RWPE2 (cell line): ENCODE results near the gene SNX30.

Experiments used
- ATAC-seq: fragments of 200-7000 bp; cut with Tn5 transposase; 3 replicates; pipeline ENCODE4 v1.9.1; 2021; ENCODE audit warnings: low read depth
- DNase-seq: peaks from one replicate; pipeline ENCODE4 v3.0.0-alpha.2; 2020; ENCODE audit warnings: low spot score
- H3K27ac ChIP-seq: fragments of 450-650 bp; 2 replicates; pipeline ENCODE4 v1.5.1; 2017; ENCODE audit warnings: mild to moderate bottlenecking; ENCODE audit not compliant: poor library complexity, severe bottlenecking
- H3K27me3 ChIP-seq: fragments of 250-450 bp; sonication (Bioruptor Pico); 2 replicates; pipeline ENCODE4 v1.5.1; 2021; ENCODE audit warnings: mild to moderate bottlenecking, moderate library complexity; ENCODE audit not compliant: insufficient read depth, poor library complexity, severe bottlenecking
- H3K36me3 ChIP-seq: fragments of 250-450 bp; sonication (Bioruptor Pico); 2 replicates; pipeline ENCODE4 v1.5.1; 2020; ENCODE audit warnings: low read depth, mild to moderate bottlenecking, moderate library complexity
- H3K4me1 ChIP-seq: fragments of 250-450 bp; sonication (Bioruptor Pico); 2 replicates; pipeline ENCODE4 v1.5.1; 2021; ENCODE audit warnings: mild to moderate bottlenecking, moderate library complexity; ENCODE audit not compliant: insufficient read depth, poor library complexity, severe bottlenecking
- H3K4me3 ChIP-seq: fragments of 250-450 bp; sonication (Bioruptor Pico); 2 replicates; pipeline ENCODE4 v1.5.1; 2021; ENCODE audit warnings: mild to moderate bottlenecking, moderate library complexity; ENCODE audit not compliant: severe bottlenecking
- H3K9me3 ChIP-seq: fragments of 250-450 bp; sonication (Bioruptor Pico); 2 replicates; pipeline ENCODE4 v1.5.1; 2021; ENCODE audit warnings: mild to moderate bottlenecking, moderate library complexity; ENCODE audit not compliant: severe bottlenecking
- CTCF ChIP-seq: fragments of 450-650 bp; IDR thresholded peaks from one replicate; pipeline ENCODE4 v1.5.1; 2017; ENCODE audit warnings: mild to moderate bottlenecking, moderate library complexity; ENCODE audit not compliant: poor library complexity, severe bottlenecking

Gene SNX30

GRCh38 chr9:112884101-112884500 is 133.5 kb downstream of the SNX30 start:
- TF ChIP-seq CTCF = no peak
- DNase-seq (no peak), ATAC-seq (peak; percentile 70)
- peak overlapping the region; percentile 8 for H3K27ac ChIP-seq
- no peaks in the 10 kb centered on the region for H3K36me3 ChIP-seq
- no peak overlapping the region for H3K4me3 ChIP-seq
- H3K27me3 ChIP-seq = no peaks in the 10 kb centered on the region
- H3K9me3 ChIP-seq = no peaks in the 10 kb centered on the region
- peaks cover 18% of the 10 kb centered on the region for H3K4me1 ChIP-seq

GRCh38 chr9:112884721-112885120 is 134.2 kb downstream of the SNX30 start:
- Histone ChIP-seq H3K4me1 (peaks cover 18% of the 10 kb centered on the region), H3K4me3 (no peak overlapping the region), H3K36me3 (no peaks in the 10 kb centered on the region), H3K27me3 (no peaks in the 10 kb centered on the region), H3K9me3 (no peaks in the 10 kb centered on the region), H3K27ac (peak overlapping the region; percentile 8)
- TF ChIP-seq CTCF = no peak
- ATAC-seq (no peak), DNase-seq (no peak)

DNA sequence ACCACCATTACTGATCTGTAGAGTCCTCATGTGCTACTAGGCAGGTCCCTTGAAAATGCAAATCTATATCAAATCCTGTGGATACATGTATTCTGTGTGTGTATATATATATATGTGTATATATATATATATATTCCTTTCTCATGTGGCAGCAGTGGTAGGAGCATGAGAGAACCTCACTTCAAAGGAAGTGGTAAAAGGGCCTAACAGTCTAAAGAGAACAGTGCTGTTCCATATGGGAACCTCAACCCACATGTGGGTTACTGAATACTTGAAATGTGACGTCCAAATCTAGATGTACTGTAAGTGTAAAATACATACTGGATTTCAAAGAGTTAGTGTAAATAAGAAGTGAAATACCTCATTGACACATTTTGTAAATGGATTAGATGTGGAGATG is 134.8 kb downstream of the SNX30 start:
- Histone ChIP-seq H3K9me3 (no peaks in the 10 kb centered on the region), H3K36me3 (no peaks in the 10 kb centered on the region), H3K27ac (no peak overlapping the region), H3K4me3 (no peak overlapping the region), H3K4me1 (peaks cover 18% of the 10 kb centered on the region), H3K27me3 (peaks cover 4% of the 10 kb centered on the region)
- no peak for DNase-seq
- no peak for TF ChIP-seq CTCF
- ATAC-seq = no peak

DNA sequence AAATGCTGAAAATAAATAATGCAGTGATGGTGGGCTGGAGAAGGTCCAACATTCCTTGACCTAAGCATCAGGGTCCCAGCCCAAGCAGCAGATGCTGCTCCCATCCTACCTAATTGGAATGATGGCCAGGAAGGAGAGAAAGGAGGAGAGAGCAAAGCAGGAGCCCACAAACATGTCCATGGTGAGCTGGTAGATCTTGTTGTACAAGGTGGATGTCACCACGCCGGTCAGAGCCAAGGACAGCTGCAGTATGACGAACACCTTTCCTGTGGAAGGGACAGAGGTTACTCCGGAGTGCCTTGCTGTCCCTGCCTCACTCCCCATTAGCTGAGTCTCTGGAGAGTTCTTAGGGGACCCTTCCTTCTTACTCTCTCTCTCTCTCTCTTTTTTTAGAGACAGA is 135.8 kb downstream of the SNX30 start:
- TF ChIP-seq CTCF = no peak
- no peak overlapping the region for H3K27ac ChIP-seq
- no peak overlapping the region for H3K4me3 ChIP-seq
- peaks cover 13% of the 10 kb centered on the region for H3K4me1 ChIP-seq
- H3K36me3 ChIP-seq = no peaks in the 10 kb centered on the region
- H3K9me3 ChIP-seq = no peaks in the 10 kb centered on the region
- DNase-seq = no peak
- peaks cover 15% of the 10 kb centered on the region for H3K27me3 ChIP-seq
- ATAC-seq = no peak

GRCh38 chr9:112887381-112887780 is 136.8 kb downstream of the SNX30 start:
- ATAC-seq (no peak), DNase-seq (no peak)
- peaks cover 17% of the 10 kb centered on the region for H3K27me3 ChIP-seq
- no peak for TF ChIP-seq CTCF
- H3K27ac ChIP-seq = no peak overlapping the region
- no peaks in the 10 kb centered on the region for H3K36me3 ChIP-seq
- no peak overlapping the region for H3K4me3 ChIP-seq
- H3K9me3 ChIP-seq = no peaks in the 10 kb centered on the region
- peaks cover 9% of the 10 kb centered on the region for H3K4me1 ChIP-seq
